H1 (cell line): ENCODE results near the gene FBLN2. TPM values are rescaled to one million over a fixed set of nuclear protein-coding genes. Genes with fewer than 3 reads are reported as not detected.

ENCODE experiments used
- BCL11A ChIP-seq, 2 experiments: IDR thresholded peaks; one replicate each; pipeline ENCODE4 v1.6.1; 2011; ENCODE audit warnings: low read depth in 2 of 2, low read length in 2 of 2, mild to moderate bottlenecking in 2 of 2
- CEBPB ChIP-seq: IDR thresholded peaks from 2 replicates; pipeline ENCODE4 v1.6.1; 2012; ENCODE audit warnings: low read depth, low read length
- CHD2 ChIP-seq: IDR thresholded peaks from 2 replicates; pipeline ENCODE4 v1.6.1; 2012; ENCODE audit warnings: low read length, improper control_type of control experiment
- CTCF ChIP-seq, 3 experiments: IDR thresholded peaks; 1 replicate in 2 of 3; 2 replicates in 1 of 3; pipeline versions ENCODE4 v1.5.1 to v1.6.1; 2011; ENCODE audit warnings: low read length in 3 of 3, mild to moderate bottlenecking in 3 of 3, inconsistent platforms in 2 of 3, low read depth in 1 of 3, moderate library complexity in 1 of 3; ENCODE audit not compliant: insufficient read depth in 1 of 3; ENCODE audit errors: control extremely low read depth in 1 of 3
- E2F6 ChIP-seq: IDR thresholded peaks from 2 replicates; pipeline ENCODE4 v1.6.1; 2012; ENCODE audit warnings: inconsistent platforms
- EGR1 ChIP-seq: IDR thresholded peaks from 2 replicates; pipeline ENCODE4 v1.6.1; 2011; ENCODE audit warnings: low read depth, low read length, borderline replicate concordance
- EZH2 ChIP-seq: fragments of 200-600 bp; sonication (generic); IDR thresholded peaks from 2 replicates; pipeline ENCODE4 v1.7.1; 2012; ENCODE audit warnings: low read depth, mild to moderate bottlenecking, moderate library complexity, low read length, inconsistent platforms; ENCODE audit not compliant: severe bottlenecking
- KDM4A ChIP-seq: IDR thresholded peaks from one replicate; pipeline ENCODE4 v1.7.1; 2012; ENCODE audit warnings: low read depth, mild to moderate bottlenecking, moderate library complexity, low read length, inconsistent platforms; ENCODE audit not compliant: severe bottlenecking
- MAX ChIP-seq: IDR thresholded peaks from 2 replicates; pipeline ENCODE4 v1.6.1; 2012; ENCODE audit warnings: inconsistent platforms
- NRF1 ChIP-seq: IDR thresholded peaks from 2 replicates; pipeline ENCODE4 v1.6.1; 2011; ENCODE audit warnings: mild to moderate bottlenecking, low read depth, low read length, improper control_type of control experiment
- PHF8 ChIP-seq: fragments of 200-600 bp; sonication (generic); conservative IDR thresholded peaks from 2 replicates; pipeline ENCODE4 v1.7.1; 2012; ENCODE audit warnings: low read depth, mild to moderate bottlenecking, inconsistent platforms, low read length, moderate library complexity
- POLR2A ChIP-seq, 2 experiments: IDR thresholded peaks; 1 replicate in 1 of 2; 2 replicates in 1 of 2; pipeline ENCODE4 v1.6.1; 2011; ENCODE audit warnings: low read depth in 2 of 2, low read length in 2 of 2, mild to moderate bottlenecking in 2 of 2; ENCODE audit errors: control extremely low read depth in 1 of 2
- POLR2AphosphoS5 ChIP-seq: IDR thresholded peaks from 2 replicates; pipeline ENCODE4 v1.6.1; 2011; ENCODE audit warnings: low read depth, low read length
- SP1 ChIP-seq: IDR thresholded peaks from 2 replicates; pipeline ENCODE4 v1.6.1; 2011; ENCODE audit warnings: low read depth, low read length
- SP2 ChIP-seq: IDR thresholded peaks from 2 replicates; pipeline ENCODE4 v1.6.1; 2012; ENCODE audit warnings: mild to moderate bottlenecking, low read length, inconsistent platforms
- SP4 ChIP-seq: IDR thresholded peaks from 2 replicates; pipeline ENCODE4 v1.6.1; 2012; ENCODE audit warnings: low read length, inconsistent platforms
- SRF ChIP-seq: IDR thresholded peaks from 2 replicates; pipeline ENCODE4 v1.6.1; 2011; ENCODE audit warnings: mild to moderate bottlenecking, low read depth, low read length, moderate library complexity
- SUZ12 ChIP-seq: fragments of 200-600 bp; sonication (generic); IDR thresholded peaks from 2 replicates; pipeline ENCODE4 v1.6.1; 2012; ENCODE audit warnings: mild to moderate bottlenecking, inconsistent platforms, low read length, moderate library complexity, mixed read lengths
- TAF7 ChIP-seq: optimal IDR thresholded peaks from 2 replicates; pipeline ENCODE3; 2011; ENCODE audit warnings: low read depth, mild to moderate bottlenecking, inconsistent platforms, low read length, moderate library complexity, borderline replicate concordance
- TEAD4 ChIP-seq: IDR thresholded peaks from 2 replicates; pipeline ENCODE4 v1.6.1; 2012; ENCODE audit warnings: low read depth, low read length, inconsistent platforms, mixed read lengths
- polyA plus RNA-seq, 7 experiments: library from polyadenylated mRNA; depleted of rRNA in 3 of 7; stranded (reverse) in 5 of 7; unstranded in 2 of 7; fragments of >200 nt in 5 of 7; fragments of 200-250 nt in 2 of 7; gene quantifications; 1 replicate in 5 of 7; 2 replicates in 1 of 7; 4 replicates in 1 of 7; pipeline versions ENCODE4 v1.2.1 to v1.2.3, GENCODE V29; 2011 to 2013; ENCODE audit warnings: missing spikeins in 2 of 7, mixed read lengths in 2 of 7
- total RNA-seq: library from RNA; stranded (reverse); fragmentation: NEBNext Ultra II Directional; extraction: Animal tissue kit (Norgen Biotek cat#: 25700); gene quantifications from 2 replicates; pipeline ENCODE4 v1.2.1, GENCODE V29; 2021

FBLN2 gene
- total and polyA plus RNA-seq, 2 of the 8 experiments (the other 6 are each of a cell fraction or from before 2014, with no cell fraction given), result 17.4 to 24.2 TPM

- no peak for TF ChIP-seq SUZ12
- no peak for TF ChIP-seq SP4
- TF ChIP-seq KDM4A, result no peak
- TF ChIP-seq TAF7, result peak; percentile 99
- no peak for TF ChIP-seq EGR1
- no peak for TF ChIP-seq CHD2
- TF ChIP-seq EZH2, result no peak
- TF ChIP-seq SP2, result no peak
- peak; percentile 81 for TF ChIP-seq TEAD4
- TF ChIP-seq SP1, result no peak
- TF ChIP-seq PHF8, result no peak
- TF ChIP-seq SRF, result 0 out of 2 replicates have a peak, but pooled peaks have one; percentile 31
- peak in 2 of 3 experiments; percentile 99 to 100; a peak in 3 of 4 replicates for TF ChIP-seq CTCF (IDR thresholded peaks at IDR 0.05; ENCODE audit: control extremely low read depth in 1 of 3, insufficient read depth in 1 of 3, low read depth in 1 of 3, low read length in 3 of 3)
- peak; percentile 69; the same call in 1 of the 2 replicates for TF ChIP-seq CEBPB
- TF ChIP-seq POLR2A (IDR thresholded peaks at IDR 0.05; ENCODE audit: control extremely low read depth in 1 of 2, low read depth in 2 of 2, low read length in 2 of 2), result no peak
- peak; percentile 71 for TF ChIP-seq POLR2AphosphoS5
- no peak for TF ChIP-seq NRF1
- peak; percentile 94 for TF ChIP-seq MAX
- TF ChIP-seq BCL11A (IDR thresholded peaks at IDR 0.05; ENCODE audit: low read depth in 2 of 2, low read length in 2 of 2), result no peak
- TF ChIP-seq E2F6, result peak; percentile 85
Observed at GRCh38 chr3:13650210-13651056, 101.5 kb downstream of the FBLN2 start (continued).
